SK-N-SH (cell line): Measurements from ENCODE around the gene AZU1. TPM values are rescaled to one million over a fixed set of nuclear protein-coding genes. Genes with fewer than 3 reads are reported as not detected.

Experiments used
- CTCF ChIA-PET: fragments of 300-600, 350-600 bp; formaldehyde crosslinking; extraction: SDS; loops from one replicate; lab custom pipeline; 2021; lab: Yijun Ruan, JAX
- POLR2A ChIA-PET: fragments of 350-600 bp; sonication (Branson Sonifier 250); formaldehyde crosslinking; extraction: SDS; loops from one replicate; lab custom pipeline; 2020; ENCODE audit warnings: antibody characterized with exemption, inconsistent platforms; lab: Yijun Ruan, JAX
- DNase-seq: peaks from one replicate; pipeline ENCODE4 v3.0.0; 2012
- H2AFZ ChIP-seq: fragments of 200-600 bp; sonication (generic); 2 replicates; pipeline ENCODE4 v1.8.1; 2016; ENCODE audit warnings: antibody characterized with exemption, mild to moderate bottlenecking, low read depth
- H3F3A ChIP-seq: fragments of 200-600 bp; sonication (generic); replicated peaks from 2 replicates; pipeline ENCODE3; 2016; ENCODE audit warnings: antibody characterized with exemption, mild to moderate bottlenecking; ENCODE audit not compliant: insufficient read depth
- H3K27ac ChIP-seq, 2 experiments: fragments of 200-500 bp in 1 of 2; fragments of 200-600 bp in 1 of 2; sonication (Bioruptor generic) in 1 of 2; sonication (generic), shearing (Covaris generic) in 1 of 2; 2 replicates each; pipeline versions ENCODE4 v1.5.1 to v1.6.1; 2014 to 2016; ENCODE audit warnings: low read depth in 2 of 2, inconsistent platforms in 1 of 2, low read length in 1 of 2, mild to moderate bottlenecking in 1 of 2, mixed read lengths in 1 of 2
- H3K27me3 ChIP-seq: fragments of 200-600 bp; sonication (generic), shearing (Covaris generic); 2 replicates; pipeline ENCODE4 v1.6.1; 2016; ENCODE audit warnings: mixed run types; ENCODE audit not compliant: insufficient read depth
- H3K36me3 ChIP-seq, 2 experiments: fragments of 200-500 bp in 1 of 2; fragments of 200-600 bp in 1 of 2; sonication (Bioruptor generic) in 1 of 2; sonication (generic) in 1 of 2; replicated peaks in 1 of 2; 2 replicates each; pipeline versions ENCODE3 to v1.5.1; 2014 to 2016; ENCODE audit warnings: low read length in 1 of 2, mild to moderate bottlenecking in 1 of 2; ENCODE audit not compliant: insufficient read depth in 2 of 2, control insufficient read depth in 1 of 2
- H3K4me1 ChIP-seq, 2 experiments: fragments of 200-500 bp in 1 of 2; fragments of 200-600 bp in 1 of 2; sonication (Bioruptor generic) in 1 of 2; sonication (generic), shearing (Covaris generic) in 1 of 2; 2 replicates each; pipeline versions ENCODE4 v1.5.1 to v1.6.1; 2014 to 2016; ENCODE audit warnings: low read depth in 1 of 2, low read length in 1 of 2, mixed run types in 1 of 2; ENCODE audit not compliant: insufficient read depth in 2 of 2, control insufficient read depth in 1 of 2
- H3K4me2 ChIP-seq: fragments of 200-600 bp; sonication (generic), shearing (Covaris generic); 2 replicates; pipeline ENCODE4 v1.6.1; 2017; ENCODE audit warnings: mixed run types
- H3K4me3 ChIP-seq, 2 experiments: fragments of 200-500 bp in 1 of 2; fragments of 200-600 bp in 1 of 2; sonication (Bioruptor generic) in 1 of 2; sonication (generic), shearing (Covaris generic) in 1 of 2; 2 replicates each; pipeline versions ENCODE4 v1.5.1 to v1.8.1; 2014 to 2016; ENCODE audit warnings: low read depth in 2 of 2, inconsistent platforms in 1 of 2, low read length in 1 of 2, mild to moderate bottlenecking in 1 of 2, mixed read lengths in 1 of 2, moderate library complexity in 1 of 2
- H3K79me2 ChIP-seq: fragments of 200-600 bp; sonication (generic); 2 replicates; pipeline ENCODE4 v1.8.1; 2017; ENCODE audit warnings: mild to moderate bottlenecking; ENCODE audit not compliant: insufficient read depth
- H3K9ac ChIP-seq: fragments of 200-600 bp; sonication (generic); 2 replicates; pipeline ENCODE4 v1.6.1; 2017; ENCODE audit warnings: mixed run types
- H3K9me2 ChIP-seq: fragments of 200-600 bp; sonication (generic); 2 replicates; pipeline ENCODE4 v1.6.1; 2017; ENCODE audit warnings: mixed run types
- H3K9me3 ChIP-seq: fragments of 200-600 bp; sonication (generic); 2 replicates; pipeline ENCODE4 v1.6.1; 2017; ENCODE audit warnings: mixed run types, mild to moderate bottlenecking, moderate library complexity
- H4K20me1 ChIP-seq: fragments of 200-600 bp; sonication (generic); 2 replicates; pipeline ENCODE4 v1.6.1; 2017; ENCODE audit warnings: mild to moderate bottlenecking, mixed run types; ENCODE audit not compliant: insufficient read depth
- GATA2 ChIP-seq: sonication (generic); formaldehyde crosslinking; IDR thresholded peaks from 2 replicates; pipeline ENCODE4 v1.5.0; 2020; ENCODE audit warnings: mild to moderate bottlenecking, missing genetic modification reagents
- NRF1 ChIP-seq: IDR thresholded peaks from 2 replicates; pipeline ENCODE4 v1.6.1; 2012; ENCODE audit warnings: low read depth, mild to moderate bottlenecking, low read length
- POLR2AphosphoS5 ChIP-seq: IDR thresholded peaks from 2 replicates; pipeline ENCODE4 v1.6.1; 2012; ENCODE audit warnings: low read depth, low read length
- RCOR1 ChIP-seq: fragments of 150-350 bp; IDR thresholded peaks from 2 replicates; pipeline ENCODE4 v1.6.1; 2017; ENCODE audit warnings: antibody characterized with exemption, low read length
- RXRA ChIP-seq: IDR thresholded peaks from 2 replicates; pipeline ENCODE4 v1.4.0; 2012; ENCODE audit warnings: low read depth, mild to moderate bottlenecking, borderline replicate concordance
- TAF1 ChIP-seq: IDR thresholded peaks from 2 replicates; pipeline ENCODE4 v1.6.1; 2012; ENCODE audit warnings: low read depth, mild to moderate bottlenecking, low read length, moderate library complexity, borderline replicate concordance
- WGBS: methylation state at CpG from one replicate; pipeline ENCODE4 v1.1.6; 2017; ENCODE audit warnings: low lambda C conversion rate; 5-methylcytosine and 5-hydroxymethylcytosine counted together
- polyA plus RNA-seq, 3 experiments: library from polyadenylated mRNA; depleted of rRNA; stranded (reverse); fragments of >200 nt; gene quantifications; 2 replicates each; pipeline ENCODE4 v1.2.3, GENCODE V29; 2012
- TF ChIP-seq, protein P1 (sequence below): IDR thresholded peaks from 2 replicates; pipeline ENCODE4 v1.6.1; 2012; ENCODE audit warnings: mild to moderate bottlenecking, low read depth, low read length, moderate library complexity
- TF ChIP-seq, protein P2 (sequence below): fragments of 200-600 bp; sonication (generic); IDR thresholded peaks from 2 replicates; pipeline ENCODE4 v1.6.1; 2017; ENCODE audit warnings: antibody characterized with exemption, mild to moderate bottlenecking, moderate library complexity
- TF ChIP-seq, protein P3 (sequence below): fragments of 150-350 bp; IDR thresholded peaks from 2 replicates; pipeline ENCODE4 v1.6.1; 2016; ENCODE audit warnings: mild to moderate bottlenecking, low read depth, low read length

AZU1 gene
- polyA plus RNA-seq, 1 of the 3 experiments (the other 2 are of a cell fraction): 0.15 TPM

DNA sequence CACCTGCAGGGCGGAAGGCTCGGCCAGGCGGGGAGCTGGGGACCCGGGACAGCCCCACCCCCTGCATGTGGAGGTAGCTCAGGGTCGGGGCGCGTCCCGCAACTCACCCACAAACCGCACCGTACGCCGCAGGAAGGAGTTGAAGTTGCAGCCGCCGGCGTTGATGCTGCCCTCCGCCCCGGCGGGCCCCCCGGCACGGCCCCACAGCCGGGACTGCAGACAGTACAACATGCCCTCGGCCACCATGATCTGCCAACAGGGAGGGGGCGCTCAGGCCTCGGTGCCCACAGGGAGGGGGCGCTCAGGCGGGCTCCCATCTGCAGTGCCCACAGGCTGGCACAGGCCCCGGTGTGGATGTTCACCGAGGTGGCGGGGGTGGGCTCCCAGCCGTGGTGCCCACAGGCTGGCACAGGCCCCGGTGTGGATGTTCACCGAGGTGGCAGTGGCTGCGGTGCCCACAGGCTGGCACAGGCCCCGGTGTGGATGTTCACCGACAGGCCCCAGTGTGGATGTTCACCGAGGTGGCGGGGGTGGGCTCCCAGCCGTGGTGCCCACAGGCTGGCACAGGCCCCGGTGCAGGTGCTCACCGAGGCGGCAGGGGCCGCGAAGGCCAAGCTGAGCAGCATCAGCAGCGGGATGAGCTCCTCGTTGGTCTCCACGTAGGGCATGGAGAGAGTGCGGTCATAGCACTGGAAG lies 12.4 kb upstream of the AZU1 start:
- H3K4me3 ChIP-seq: no peak overlapping the region
- H3K4me1 ChIP-seq: no peaks in the 10 kb centered on the region
- H3K27ac ChIP-seq: no peak overlapping the region
- peaks cover 19% of the 10 kb centered on the region for H4K20me1 ChIP-seq
- peaks cover 16% of the 10 kb centered on the region for H3F3A ChIP-seq
- H3K4me2 ChIP-seq: no peak overlapping the region
- CTCF ChIA-PET: interaction anchor here (1.0 kb wide), 1 partner anchor 45 kb away, joined by 3 read pairs; no protein-coding TSS in a partner anchor
- H2AFZ ChIP-seq: no peak overlapping the region
- no peaks in the 10 kb centered on the region for H3K79me2 ChIP-seq
- no peaks in the 10 kb centered on the region for H3K9me2 ChIP-seq
- no peak for DNase-seq
- POLR2A ChIA-PET: interaction anchor here (0.7 to 1.5 kb wide), 3 partner anchors 10 to 14 kb away, joined by 4 to 6 read pairs (median 5); no protein-coding TSS in a partner anchor
- H3K36me3 ChIP-seq: peaks cover 11 to 20% of the 10 kb centered on the region in 2 experiments
- no peaks in the 10 kb centered on the region for H3K9me3 ChIP-seq
- no peak overlapping the region for H3K9ac ChIP-seq
- H3K27me3 ChIP-seq: no peaks in the 10 kb centered on the region
- TF ChIP-seq TAF1 (no peak), RCOR1 (no peak)
- WGBS: 97% methylated on average over 5 of the region's 47 CpGs

DNA sequence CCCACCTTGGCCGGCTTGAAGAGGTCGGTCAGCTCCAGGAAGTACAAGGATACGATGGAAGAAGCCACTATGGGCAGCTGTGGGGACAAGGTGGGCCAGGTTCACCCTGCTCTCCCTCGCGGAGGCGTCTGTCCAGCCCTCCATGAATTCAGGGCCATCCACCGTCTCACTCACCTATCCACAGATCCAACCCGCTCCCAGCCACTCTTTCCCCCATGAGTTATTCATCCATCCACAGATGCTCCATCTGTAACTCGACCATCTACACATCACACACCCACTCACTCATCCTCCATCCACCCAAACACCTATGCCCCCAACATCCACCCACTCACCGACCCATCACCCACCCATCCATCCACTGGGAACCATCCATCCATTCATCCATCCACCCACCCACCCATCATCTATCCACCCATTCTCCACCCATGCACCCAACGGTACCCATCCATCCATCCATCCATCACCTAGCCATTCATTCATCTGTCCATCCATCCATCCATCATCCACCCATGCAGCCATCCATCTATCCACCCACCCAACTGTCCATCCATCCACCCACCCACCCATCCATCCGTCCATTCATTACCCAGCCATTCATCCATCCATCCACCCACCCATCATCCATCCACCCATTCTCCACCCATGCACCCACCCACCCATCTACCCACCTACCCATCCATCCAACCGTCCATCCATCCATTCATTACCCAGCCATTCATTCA lies 11.7 kb upstream of the AZU1 start:
- DNase-seq: no peak
- WGBS: 94% methylated on average over 13 of the region's 13 CpGs
- Histone ChIP-seq H3K9ac (no peak overlapping the region), H3K4me3 (no peak overlapping the region), H3K9me2 (no peaks in the 10 kb centered on the region), H4K20me1 (peaks cover 12% of the 10 kb centered on the region), H3K36me3 (peaks cover 6 to 13% of the 10 kb centered on the region in 2 experiments), H3K9me3 (no peaks in the 10 kb centered on the region), H3K79me2 (no peaks in the 10 kb centered on the region), H2AFZ (no peak overlapping the region), H3F3A (peaks cover 12% of the 10 kb centered on the region), H3K27me3 (no peaks in the 10 kb centered on the region), H3K4me2 (no peak overlapping the region), H3K27ac (no peak overlapping the region), H3K4me1 (no peaks in the 10 kb centered on the region)
- POLR2A ChIA-PET: interaction anchor here (1.0 kb wide), 1 partner anchor 15 kb away, joined by 4 read pairs; no protein-coding TSS in a partner anchor
- CTCF ChIA-PET: interaction anchor here (1.0 kb wide), 1 partner anchor 46 kb away, joined by 3 read pairs; no protein-coding TSS in a partner anchor
- no peak for TF ChIP-seq RXRA
- TF ChIP-seq POLR2AphosphoS5: no peak
- TF ChIP-seq, protein P1, sequence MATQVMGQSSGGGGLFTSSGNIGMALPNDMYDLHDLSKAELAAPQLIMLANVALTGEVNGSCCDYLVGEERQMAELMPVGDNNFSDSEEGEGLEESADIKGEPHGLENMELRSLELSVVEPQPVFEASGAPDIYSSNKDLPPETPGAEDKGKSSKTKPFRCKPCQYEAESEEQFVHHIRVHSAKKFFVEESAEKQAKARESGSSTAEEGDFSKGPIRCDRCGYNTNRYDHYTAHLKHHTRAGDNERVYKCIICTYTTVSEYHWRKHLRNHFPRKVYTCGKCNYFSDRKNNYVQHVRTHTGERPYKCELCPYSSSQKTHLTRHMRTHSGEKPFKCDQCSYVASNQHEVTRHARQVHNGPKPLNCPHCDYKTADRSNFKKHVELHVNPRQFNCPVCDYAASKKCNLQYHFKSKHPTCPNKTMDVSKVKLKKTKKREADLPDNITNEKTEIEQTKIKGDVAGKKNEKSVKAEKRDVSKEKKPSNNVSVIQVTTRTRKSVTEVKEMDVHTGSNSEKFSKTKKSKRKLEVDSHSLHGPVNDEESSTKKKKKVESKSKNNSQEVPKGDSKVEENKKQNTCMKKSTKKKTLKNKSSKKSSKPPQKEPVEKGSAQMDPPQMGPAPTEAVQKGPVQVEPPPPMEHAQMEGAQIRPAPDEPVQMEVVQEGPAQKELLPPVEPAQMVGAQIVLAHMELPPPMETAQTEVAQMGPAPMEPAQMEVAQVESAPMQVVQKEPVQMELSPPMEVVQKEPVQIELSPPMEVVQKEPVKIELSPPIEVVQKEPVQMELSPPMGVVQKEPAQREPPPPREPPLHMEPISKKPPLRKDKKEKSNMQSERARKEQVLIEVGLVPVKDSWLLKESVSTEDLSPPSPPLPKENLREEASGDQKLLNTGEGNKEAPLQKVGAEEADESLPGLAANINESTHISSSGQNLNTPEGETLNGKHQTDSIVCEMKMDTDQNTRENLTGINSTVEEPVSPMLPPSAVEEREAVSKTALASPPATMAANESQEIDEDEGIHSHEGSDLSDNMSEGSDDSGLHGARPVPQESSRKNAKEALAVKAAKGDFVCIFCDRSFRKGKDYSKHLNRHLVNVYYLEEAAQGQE: no peak
- TF ChIP-seq NRF1: no peak
- TF ChIP-seq, protein P2, sequence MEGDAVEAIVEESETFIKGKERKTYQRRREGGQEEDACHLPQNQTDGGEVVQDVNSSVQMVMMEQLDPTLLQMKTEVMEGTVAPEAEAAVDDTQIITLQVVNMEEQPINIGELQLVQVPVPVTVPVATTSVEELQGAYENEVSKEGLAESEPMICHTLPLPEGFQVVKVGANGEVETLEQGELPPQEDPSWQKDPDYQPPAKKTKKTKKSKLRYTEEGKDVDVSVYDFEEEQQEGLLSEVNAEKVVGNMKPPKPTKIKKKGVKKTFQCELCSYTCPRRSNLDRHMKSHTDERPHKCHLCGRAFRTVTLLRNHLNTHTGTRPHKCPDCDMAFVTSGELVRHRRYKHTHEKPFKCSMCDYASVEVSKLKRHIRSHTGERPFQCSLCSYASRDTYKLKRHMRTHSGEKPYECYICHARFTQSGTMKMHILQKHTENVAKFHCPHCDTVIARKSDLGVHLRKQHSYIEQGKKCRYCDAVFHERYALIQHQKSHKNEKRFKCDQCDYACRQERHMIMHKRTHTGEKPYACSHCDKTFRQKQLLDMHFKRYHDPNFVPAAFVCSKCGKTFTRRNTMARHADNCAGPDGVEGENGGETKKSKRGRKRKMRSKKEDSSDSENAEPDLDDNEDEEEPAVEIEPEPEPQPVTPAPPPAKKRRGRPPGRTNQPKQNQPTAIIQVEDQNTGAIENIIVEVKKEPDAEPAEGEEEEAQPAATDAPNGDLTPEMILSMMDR: no peak
- TF ChIP-seq, protein P3, sequence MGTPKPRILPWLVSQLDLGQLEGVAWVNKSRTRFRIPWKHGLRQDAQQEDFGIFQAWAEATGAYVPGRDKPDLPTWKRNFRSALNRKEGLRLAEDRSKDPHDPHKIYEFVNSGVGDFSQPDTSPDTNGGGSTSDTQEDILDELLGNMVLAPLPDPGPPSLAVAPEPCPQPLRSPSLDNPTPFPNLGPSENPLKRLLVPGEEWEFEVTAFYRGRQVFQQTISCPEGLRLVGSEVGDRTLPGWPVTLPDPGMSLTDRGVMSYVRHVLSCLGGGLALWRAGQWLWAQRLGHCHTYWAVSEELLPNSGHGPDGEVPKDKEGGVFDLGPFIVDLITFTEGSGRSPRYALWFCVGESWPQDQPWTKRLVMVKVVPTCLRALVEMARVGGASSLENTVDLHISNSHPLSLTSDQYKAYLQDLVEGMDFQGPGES: no peak
- TF ChIP-seq GATA2: no peak
